Activated T-helper 17 cell treated with anti-CD3 and anti-CD28 coated beads, Interleukin-2, amount 50 U/mL, for 72 hours (primary cell): Measurements from ENCODE around the gene ZC3H4. TPM values are rescaled to one million over a fixed set of nuclear protein-coding genes. Genes with fewer than 3 reads are reported as not detected.
"Not testable (repeated sequence)": the region's sequence is repeated elsewhere in the genome, so short reads cannot be mapped to it uniquely, and the experiment has no call there.

Experiments
- ATAC-seq: fragments of 150-1000 bp; cut with Tn5 transposase; replicated peaks from 2 replicates; pipeline ENCODE4 v1.10.0; 2021; ENCODE audit warnings: mild to moderate bottlenecking, moderate library complexity
- H3K27ac Mint-ChIP-seq: one replicate; pipeline ENCODE4 v1.8.0; 2022; ENCODE audit warnings: mixed read lengths
- H3K27me3 Mint-ChIP-seq: one replicate; pipeline ENCODE4 v1.8.0; 2022; ENCODE audit warnings: mixed read lengths
- H3K36me3 Mint-ChIP-seq: one replicate; pipeline ENCODE4 v1.8.0; 2022; ENCODE audit warnings: low read depth, mild to moderate bottlenecking, mixed read lengths
- H3K4me1 Mint-ChIP-seq: one replicate; pipeline ENCODE4 v1.8.0; 2022; ENCODE audit warnings: mixed read lengths
- H3K4me3 Mint-ChIP-seq: one replicate; pipeline ENCODE4 v1.8.0; 2022; ENCODE audit warnings: mild to moderate bottlenecking, mixed read lengths
- H3K9me3 Mint-ChIP-seq: one replicate; pipeline ENCODE4 v1.8.0; 2022; ENCODE audit warnings: mixed read lengths
- total RNA-seq, 2 donors: library from RNA; stranded (reverse); gene quantifications; one replicate each; pipeline ENCODE4 v1.2.3, GENCODE V29; 2022

ZC3H4 gene
- total RNA-seq, 2 donors from 2014 or later, result 117 to 166 TPM

- H3K36me3 Mint-ChIP-seq, result peaks cover 77% of the 10 kb centered on the region
These were observed 6.2 kb downstream of the ZC3H4 start for GRCh38 chr19:47107202-47107952.

GRCh38 chr19:47106821-47107201, 6.8 kb downstream of the ZC3H4 start:
- Mint-ChIP-seq H3K27ac (peak overlapping the region; percentile 99), H3K4me3 (peak overlapping the region; percentile 93), H3K36me3 (peaks cover 80% of the 10 kb centered on the region), H3K27me3 (no peaks in the 10 kb centered on the region), H3K4me1 (peaks cover 30% of the 10 kb centered on the region), H3K9me3 (no peaks in the 10 kb centered on the region)
- peak; percentile 10 for ATAC-seq

More at GRCh38 chr19:47107202-47107952, 6.2 kb downstream of the ZC3H4 start:
- no peaks in the 10 kb centered on the region for H3K9me3 Mint-ChIP-seq
- H3K27ac Mint-ChIP-seq, result peak overlapping the region; percentile 99
- H3K27me3 Mint-ChIP-seq, result no peaks in the 10 kb centered on the region
- peak overlapping the region; percentile 93 for H3K4me3 Mint-ChIP-seq
- peak; percentile 63 for ATAC-seq
- H3K4me1 Mint-ChIP-seq, result peaks cover 30% of the 10 kb centered on the region

GRCh38 chr19:47105874-47106273, 7.7 kb downstream of the ZC3H4 start:
- Mint-ChIP-seq H3K4me3 (peak overlapping the region; percentile 93), H3K27me3 (no peaks in the 10 kb centered on the region), H3K9me3 (no peaks in the 10 kb centered on the region), H3K36me3 (peaks cover 70% of the 10 kb centered on the region), H3K4me1 (peaks cover 30% of the 10 kb centered on the region), H3K27ac (peak overlapping the region; percentile 99)
- ATAC-seq, result peak; percentile 25

- no peak for ATAC-seq
- H3K9me3 Mint-ChIP-seq, result no peaks in the 10 kb centered on the region
- H3K27me3 Mint-ChIP-seq, result no peaks in the 10 kb centered on the region
- H3K36me3 Mint-ChIP-seq, result peaks cover 65% of the 10 kb centered on the region
- H3K4me3 Mint-ChIP-seq, result no peak overlapping the region
- H3K4me1 Mint-ChIP-seq, result peaks cover 30% of the 10 kb centered on the region
- no peak overlapping the region for H3K27ac Mint-ChIP-seq
These were observed 8.9 kb downstream of the ZC3H4 start for GRCh38 chr19:47104680-47105079.

- no peaks in the 10 kb centered on the region for H3K27me3 Mint-ChIP-seq
- H3K27ac Mint-ChIP-seq, result no peak overlapping the region
- H3K4me1 Mint-ChIP-seq, result peaks cover 24% of the 10 kb centered on the region
- H3K36me3 Mint-ChIP-seq, result peaks cover 50% of the 10 kb centered on the region
- ATAC-seq, result no peak
- H3K4me3 Mint-ChIP-seq, result no peak overlapping the region
- H3K9me3 Mint-ChIP-seq, result no peaks in the 10 kb centered on the region
These were observed 11.1 kb downstream of the ZC3H4 start for GRCh38 chr19:47102346-47103060.

GRCh38 chr19:47101116-47101515, 12.5 kb downstream of the ZC3H4 start:
- H3K27ac Mint-ChIP-seq, H3K4me3 Mint-ChIP-seq, ATAC-seq, H3K27me3 Mint-ChIP-seq, H3K9me3 Mint-ChIP-seq: not testable (repeated sequence)
- H3K36me3 Mint-ChIP-seq, result peaks cover 49% of the 10 kb centered on the region
- H3K4me1 Mint-ChIP-seq, result peaks cover 28% of the 10 kb centered on the region

- peak overlapping the region; percentile 48 for H3K27ac Mint-ChIP-seq
- peaks cover 25% of the 10 kb centered on the region for H3K4me1 Mint-ChIP-seq
- peak; percentile 27 for ATAC-seq
These were observed 13.3 kb downstream of the ZC3H4 start for GRCh38 chr19:47100290-47100689.

GRCh38 chr19:47099576-47100050, 14.0 kb downstream of the ZC3H4 start:
- Mint-ChIP-seq H3K27me3 (no peaks in the 10 kb centered on the region), H3K27ac (no peak overlapping the region), H3K36me3 (peaks cover 50% of the 10 kb centered on the region), H3K4me1 (peaks cover 28% of the 10 kb centered on the region), H3K9me3 (no peaks in the 10 kb centered on the region), H3K4me3 (no peak overlapping the region)
- no peak for ATAC-seq

More at GRCh38 chr19:47100290-47100689, 13.3 kb downstream of the ZC3H4 start:
- Mint-ChIP-seq H3K9me3 (no peaks in the 10 kb centered on the region), H3K27me3 (no peaks in the 10 kb centered on the region), H3K36me3 (peaks cover 46% of the 10 kb centered on the region), H3K4me3 (no peak overlapping the region)

- Mint-ChIP-seq H3K4me3 (no peak overlapping the region), H3K4me1 (peaks cover 32% of the 10 kb centered on the region), H3K27me3 (no peaks in the 10 kb centered on the region), H3K36me3 (peaks cover 60% of the 10 kb centered on the region), H3K27ac (peak overlapping the region; percentile 68), H3K9me3 (no peaks in the 10 kb centered on the region)
- no peak for ATAC-seq
These were observed 15.0 kb downstream of the ZC3H4 start for GRCh38 chr19:47098608-47099007.

GRCh38 chr19:47097396-47098201, 16.0 kb downstream of the ZC3H4 start:
- peak overlapping the region; percentile 99 for H3K27ac Mint-ChIP-seq

GRCh38 chr19:47096721-47097120, 16.9 kb downstream of the ZC3H4 start:
- H3K36me3 Mint-ChIP-seq, result peaks cover 64% of the 10 kb centered on the region
- no peaks in the 10 kb centered on the region for H3K9me3 Mint-ChIP-seq
- H3K4me1 Mint-ChIP-seq, result peaks cover 32% of the 10 kb centered on the region
- peak overlapping the region; percentile 99 for H3K27ac Mint-ChIP-seq
- H3K4me3 Mint-ChIP-seq, result peak overlapping the region; percentile 98
- no peaks in the 10 kb centered on the region for H3K27me3 Mint-ChIP-seq
- no peak for ATAC-seq

More at GRCh38 chr19:47097396-47098201, 16.0 kb downstream of the ZC3H4 start:
- H3K4me1 Mint-ChIP-seq, result peaks cover 32% of the 10 kb centered on the region
- no peak for ATAC-seq
- H3K4me3 Mint-ChIP-seq, result no peak overlapping the region
- H3K9me3 Mint-ChIP-seq, result no peaks in the 10 kb centered on the region
- no peaks in the 10 kb centered on the region for H3K27me3 Mint-ChIP-seq
- H3K36me3 Mint-ChIP-seq, result peaks cover 62% of the 10 kb centered on the region

GRCh38 chr19:47096100-47096704, 17.4 kb downstream of the ZC3H4 start:
- ATAC-seq, result no peak
- peak overlapping the region; percentile 99 for H3K27ac Mint-ChIP-seq
- peak overlapping the region; percentile 98 for H3K4me3 Mint-ChIP-seq
- peaks cover 32% of the 10 kb centered on the region for H3K4me1 Mint-ChIP-seq
- H3K36me3 Mint-ChIP-seq, result peaks cover 69% of the 10 kb centered on the region
- no peaks in the 10 kb centered on the region for H3K9me3 Mint-ChIP-seq
- H3K27me3 Mint-ChIP-seq, result no peaks in the 10 kb centered on the region

- peak overlapping the region; percentile 98 for H3K4me3 Mint-ChIP-seq
- H3K9me3 Mint-ChIP-seq, result no peaks in the 10 kb centered on the region
- H3K36me3 Mint-ChIP-seq, result peaks cover 73% of the 10 kb centered on the region
- H3K27ac Mint-ChIP-seq, result peak overlapping the region; percentile 99
- ATAC-seq, result peak; percentile 10
- H3K27me3 Mint-ChIP-seq, result no peaks in the 10 kb centered on the region
- peaks cover 34% of the 10 kb centered on the region for H3K4me1 Mint-ChIP-seq
These were observed 18.0 kb downstream of the ZC3H4 start for GRCh38 chr19:47095476-47096099.
